Tibial artery (tissue), 4 donors: ENCODE data around the gene TRIM10.
"Not testable (repeated sequence)": the region's sequence is repeated elsewhere in the genome, so short reads cannot be mapped to it uniquely, and the experiment has no call there.

Experiments
- DNase-seq, 2 donors: peaks; one replicate each; pipeline ENCODE4 v3.0.0-alpha.2; 2019
- H3K27ac ChIP-seq, 2 donors: fragments of 200-600 bp; sonication (generic) in 1 of 2; 1 replicate in 1 of 2; 2 replicates in 1 of 2; pipeline ENCODE4 v1.5.1; 2018 to 2019; ENCODE audit warnings: mild to moderate bottlenecking in 1 of 2
- H3K27me3 ChIP-seq, 2 donors: fragments of 200-600 bp; sonication (generic) in 1 of 2; one replicate each; pipeline versions ENCODE4 v1.5.1 to v1.6.0; 2016 to 2019
- H3K36me3 ChIP-seq, 3 donors: fragments of 200-600 bp; sonication (generic) in 2 of 3; one replicate each; pipeline ENCODE4 v1.5.1; 2016 to 2019; ENCODE audit warnings: mild to moderate bottlenecking in 2 of 3
- H3K4me1 ChIP-seq, 4 donors: fragments of 200-600 bp; sonication (generic) in 2 of 4; 1 replicate in 3 of 4; 2 replicates in 1 of 4; pipeline ENCODE4 v1.5.1; 2016 to 2019
- H3K4me3 ChIP-seq, 2 donors: fragments of 200-600 bp; sonication (generic) in 1 of 2; 1 replicate in 1 of 2; 2 replicates in 1 of 2; pipeline ENCODE4 v1.5.1; 2018 to 2019; ENCODE audit warnings: mild to moderate bottlenecking in 2 of 2
- H3K9me3 ChIP-seq, 3 donors: fragments of 200-600 bp; sonication (generic) in 1 of 3; one replicate each; pipeline ENCODE4 v1.5.1; 2016 to 2019
- intact Hi-C: fragments of 100-400 bp; cut with DNase I; formaldehyde crosslinking; loops from one replicate; pipeline ENCODE4 v1.15.0; 2023; ENCODE audit warnings: low total_unique reads
- TF ChIP-seq, protein P1 (sequence below), 2 experiments: fragments of 200-600 bp in 1 of 2; fragments of 450-650 bp in 1 of 2; IDR thresholded peaks; one replicate each; pipeline ENCODE4 v1.5.1; 2017 to 2019; ENCODE audit warnings: antibody characterized with exemption in 2 of 2, mild to moderate bottlenecking in 1 of 2, moderate library complexity in 1 of 2

The TRIM10 gene

DNA sequence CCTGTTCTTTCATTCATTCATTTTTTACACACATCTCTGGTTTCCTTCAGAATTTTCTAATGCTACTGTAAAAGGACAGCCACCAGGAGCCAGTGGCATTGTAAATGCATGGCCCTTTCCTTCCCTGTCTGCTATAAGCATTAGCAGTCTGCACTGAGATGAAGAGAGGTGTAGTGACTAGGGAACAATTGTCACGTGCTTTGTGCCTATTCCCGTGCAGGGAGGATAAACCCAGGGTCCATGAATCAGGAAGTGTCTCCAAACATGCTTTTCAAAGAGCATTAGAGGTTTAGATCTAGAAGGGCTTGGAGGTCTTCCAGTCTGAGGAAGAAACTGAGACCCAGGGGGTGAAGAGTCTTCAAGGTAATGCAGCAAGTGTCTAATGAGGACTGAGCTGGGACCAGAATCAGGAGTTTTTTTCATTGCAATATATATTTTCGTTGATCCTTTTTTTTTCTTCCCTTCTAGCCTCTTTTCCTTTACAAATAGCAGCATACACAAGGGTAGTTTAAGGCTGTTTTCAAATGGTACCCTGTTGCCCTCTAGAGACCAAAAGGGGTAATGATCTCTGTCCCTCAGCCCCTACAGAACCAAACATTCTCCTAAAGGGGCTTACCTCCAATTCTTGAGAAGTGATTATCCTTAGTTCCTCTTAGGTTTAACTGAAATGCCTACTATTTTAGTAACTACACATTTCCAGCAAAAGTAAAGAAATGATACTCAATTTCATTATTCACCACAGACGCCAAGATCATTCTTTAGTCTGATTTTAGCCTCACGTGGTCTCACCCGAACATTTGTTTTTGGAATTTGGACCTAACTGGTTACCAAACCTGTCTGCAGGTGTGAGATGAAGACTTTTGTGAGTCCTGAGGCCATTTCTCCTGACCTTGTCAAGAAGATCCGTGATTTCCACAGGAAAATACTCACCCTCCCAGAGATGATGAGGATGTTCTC lies 8.9 kb upstream of the TRIM10 start:
- no peak for DNase-seq
- Histone ChIP-seq H3K4me3 (no peak overlapping the region), H3K27ac (no peak overlapping the region), H3K9me3 (no peaks in the 10 kb centered on the region), H3K27me3 (peaks cover 0 to 65% of the 10 kb centered on the region in 2 donors), H3K36me3 (no peaks in the 10 kb centered on the region), H3K4me1 (peaks cover 0 to 8% (median 4%) of the 10 kb centered on the region in 4 donors)
- intact Hi-C loops, result no loop called here
- TF ChIP-seq, protein P1, sequence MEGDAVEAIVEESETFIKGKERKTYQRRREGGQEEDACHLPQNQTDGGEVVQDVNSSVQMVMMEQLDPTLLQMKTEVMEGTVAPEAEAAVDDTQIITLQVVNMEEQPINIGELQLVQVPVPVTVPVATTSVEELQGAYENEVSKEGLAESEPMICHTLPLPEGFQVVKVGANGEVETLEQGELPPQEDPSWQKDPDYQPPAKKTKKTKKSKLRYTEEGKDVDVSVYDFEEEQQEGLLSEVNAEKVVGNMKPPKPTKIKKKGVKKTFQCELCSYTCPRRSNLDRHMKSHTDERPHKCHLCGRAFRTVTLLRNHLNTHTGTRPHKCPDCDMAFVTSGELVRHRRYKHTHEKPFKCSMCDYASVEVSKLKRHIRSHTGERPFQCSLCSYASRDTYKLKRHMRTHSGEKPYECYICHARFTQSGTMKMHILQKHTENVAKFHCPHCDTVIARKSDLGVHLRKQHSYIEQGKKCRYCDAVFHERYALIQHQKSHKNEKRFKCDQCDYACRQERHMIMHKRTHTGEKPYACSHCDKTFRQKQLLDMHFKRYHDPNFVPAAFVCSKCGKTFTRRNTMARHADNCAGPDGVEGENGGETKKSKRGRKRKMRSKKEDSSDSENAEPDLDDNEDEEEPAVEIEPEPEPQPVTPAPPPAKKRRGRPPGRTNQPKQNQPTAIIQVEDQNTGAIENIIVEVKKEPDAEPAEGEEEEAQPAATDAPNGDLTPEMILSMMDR (IDR thresholded peaks at IDR 0.05), result peak; percentile 66 to 71

GRCh38 chr6:30168741-30169140 lies 7.7 kb upstream of the TRIM10 start:
- DNase-seq, result no peak
- Histone ChIP-seq H3K27ac (no peak overlapping the region), H3K4me3 (no peak overlapping the region), H3K9me3 (no peaks in the 10 kb centered on the region), H3K4me1 (peaks cover 0 to 8% (median 4%) of the 10 kb centered on the region in 4 donors), H3K27me3 (peaks cover 0 to 60% of the 10 kb centered on the region in 2 donors), H3K36me3 (no peaks in the 10 kb centered on the region)
- intact Hi-C loops, result no loop called here
- TF ChIP-seq, protein P1 (IDR thresholded peaks at IDR 0.05), result no peak

DNA sequence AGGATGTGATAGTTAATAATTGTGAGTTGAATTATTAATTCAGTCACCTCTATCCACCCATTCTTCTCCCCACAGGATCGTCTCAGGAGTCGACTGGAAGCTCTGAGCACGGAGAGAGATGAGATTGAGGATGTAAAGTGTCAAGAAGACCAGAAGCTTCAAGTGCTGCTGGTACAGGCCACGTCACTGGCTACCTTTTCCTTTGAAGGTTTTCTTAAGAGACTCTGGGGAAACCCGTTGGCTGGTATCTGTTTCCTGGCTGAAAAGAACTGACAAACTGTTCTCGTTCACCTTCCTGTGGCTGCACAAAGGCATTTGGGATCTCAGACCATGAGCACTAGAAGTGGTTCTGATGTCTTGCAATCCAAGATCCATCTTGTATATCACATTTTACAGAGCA lies 6.1 kb upstream of the TRIM10 start:
- H3K27me3 ChIP-seq, result peaks cover 0 to 45% of the 10 kb centered on the region in 2 donors

DNA sequence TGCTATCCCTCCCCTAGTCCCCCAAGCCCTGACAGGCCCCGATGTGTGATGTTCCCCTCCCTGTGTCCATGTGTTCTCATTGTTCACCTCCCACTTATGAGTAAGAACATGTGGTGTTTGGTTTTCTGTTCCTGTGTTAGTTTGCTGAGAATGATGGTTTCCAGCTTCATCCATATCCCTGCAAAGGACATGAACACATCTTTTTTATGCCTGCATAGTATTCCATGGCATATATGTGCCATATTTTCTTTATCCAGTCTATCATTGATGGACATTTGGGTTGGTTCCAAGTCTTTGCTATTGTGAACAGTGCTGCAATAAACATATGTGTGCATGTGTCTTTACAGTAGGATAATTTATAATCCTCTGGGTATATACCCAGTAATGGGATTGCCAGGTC lies 4.2 kb upstream of the TRIM10 start:
- H3K36me3 ChIP-seq, H3K9me3 ChIP-seq, H3K4me3 ChIP-seq, intact Hi-C loops, H3K4me1 ChIP-seq, DNase-seq, H3K27ac ChIP-seq: not testable (repeated sequence)
- peaks cover 0 to 33% of the 10 kb centered on the region in 2 donors for H3K27me3 ChIP-seq

More for the DNA sequence above, 6.1 kb upstream of the TRIM10 start:
- Histone ChIP-seq H3K9me3 (no peaks in the 10 kb centered on the region), H3K4me1 (peaks cover 0 to 6% (median 3%) of the 10 kb centered on the region in 4 donors), H3K4me3 (no peak overlapping the region), H3K36me3 (no peaks in the 10 kb centered on the region), H3K27ac (no peak overlapping the region)
- TF ChIP-seq, protein P1 (IDR thresholded peaks at IDR 0.05), result no peak
- intact Hi-C loops, result no loop called here
- DNase-seq, result no peak

DNA sequence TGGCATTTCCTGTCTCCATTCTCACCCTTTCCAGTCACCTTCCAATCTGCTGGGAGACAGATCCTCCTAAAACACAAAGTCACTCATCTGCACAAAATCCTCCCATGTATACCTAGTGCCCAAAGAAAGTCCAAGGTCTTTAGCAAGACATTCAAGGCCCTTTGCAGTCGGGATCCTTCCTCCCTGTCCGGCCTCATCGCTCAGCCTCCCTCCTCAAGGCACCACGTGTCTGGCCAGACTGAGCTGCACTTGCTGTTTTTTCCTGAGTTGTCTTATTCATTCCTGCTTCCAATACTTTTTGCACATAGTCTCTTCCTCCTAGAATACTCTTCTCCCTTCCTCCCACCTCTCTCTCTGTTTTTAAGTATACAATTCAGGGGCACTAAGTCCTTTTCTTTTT lies 3.7 kb upstream of the TRIM10 start:
- TF ChIP-seq, protein P1 (IDR thresholded peaks at IDR 0.05), result no peak
- H3K4me3 ChIP-seq, result no peak overlapping the region
- H3K27me3 ChIP-seq, result peaks cover 0 to 31% of the 10 kb centered on the region in 2 donors
- no peaks in the 10 kb centered on the region for H3K4me1 ChIP-seq
- no peak overlapping the region for H3K27ac ChIP-seq
- intact Hi-C loops, result no loop called here
- DNase-seq, result no peak
- H3K9me3 ChIP-seq, result no peaks in the 10 kb centered on the region
- H3K36me3 ChIP-seq, result no peaks in the 10 kb centered on the region

- no peaks in the 10 kb centered on the region for H3K9me3 ChIP-seq
- intact Hi-C loops, result no loop called here
- DNase-seq, result no peak
- TF ChIP-seq, protein P1 (IDR thresholded peaks at IDR 0.05), result no peak
- H3K36me3 ChIP-seq, result no peaks in the 10 kb centered on the region
- no peaks in the 10 kb centered on the region for H3K4me1 ChIP-seq
- no peak overlapping the region for H3K27ac ChIP-seq
- no peak overlapping the region for H3K4me3 ChIP-seq
- H3K27me3 ChIP-seq, result peaks cover 0 to 29% of the 10 kb centered on the region in 2 donors
Measured at GRCh38 chr6:30163918-30164654, 3.1 kb upstream of the TRIM10 start.
